Fibroblast of lung (primary cell): Measurements from ENCODE around the gene ATP8A1.

Source experiments
- EZH2 ChIP-seq: IDR thresholded peaks from 2 replicates; pipeline ENCODE4 v1.5.1; 2012; ENCODE audit warnings: low read length, control low read depth, mild to moderate bottlenecking; ENCODE audit errors: missing control alignments
- TF ChIP-seq, protein P1 (sequence below), 2 donors: IDR thresholded peaks in 1 of 2; conservative IDR thresholded peaks in 1 of 2; 1 replicate in 1 of 2; 2 replicates in 1 of 2; pipeline ENCODE4 v1.5.1; 2011 to 2012; ENCODE audit warnings: low read length in 2 of 2, control low read depth in 1 of 2, inconsistent platforms in 1 of 2, low read depth in 1 of 2, mild to moderate bottlenecking in 1 of 2

DNA sequence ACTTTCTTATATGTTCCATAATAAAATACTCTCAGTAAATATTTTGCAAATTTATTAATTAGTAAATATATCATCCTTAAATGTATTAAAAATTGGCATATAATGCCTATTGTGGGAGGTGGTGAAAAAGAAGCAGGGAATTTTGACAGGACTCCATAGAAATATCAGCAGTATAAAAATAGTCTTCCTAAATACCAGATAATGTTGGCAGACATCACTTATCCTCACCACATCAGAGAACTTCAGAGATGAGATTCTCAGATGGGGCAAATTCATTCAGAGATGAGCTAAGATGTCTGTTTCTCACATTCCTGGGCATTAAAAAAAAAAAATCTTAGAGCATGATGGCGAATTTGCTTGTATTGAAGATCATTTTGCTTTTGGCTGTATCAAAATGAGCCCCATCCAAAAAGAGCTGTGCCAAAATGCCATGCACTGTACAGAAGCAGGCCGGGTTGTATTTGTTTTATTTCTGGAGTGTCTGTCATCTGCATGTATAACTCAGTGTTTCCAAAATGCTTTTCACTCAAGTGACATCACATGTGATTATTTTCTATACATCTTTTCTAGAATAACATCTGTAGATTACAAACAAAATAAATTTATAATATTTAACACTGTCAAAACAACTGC lies 41.7 kb downstream of the ATP8A1 start:
- TF ChIP-seq, protein P1, sequence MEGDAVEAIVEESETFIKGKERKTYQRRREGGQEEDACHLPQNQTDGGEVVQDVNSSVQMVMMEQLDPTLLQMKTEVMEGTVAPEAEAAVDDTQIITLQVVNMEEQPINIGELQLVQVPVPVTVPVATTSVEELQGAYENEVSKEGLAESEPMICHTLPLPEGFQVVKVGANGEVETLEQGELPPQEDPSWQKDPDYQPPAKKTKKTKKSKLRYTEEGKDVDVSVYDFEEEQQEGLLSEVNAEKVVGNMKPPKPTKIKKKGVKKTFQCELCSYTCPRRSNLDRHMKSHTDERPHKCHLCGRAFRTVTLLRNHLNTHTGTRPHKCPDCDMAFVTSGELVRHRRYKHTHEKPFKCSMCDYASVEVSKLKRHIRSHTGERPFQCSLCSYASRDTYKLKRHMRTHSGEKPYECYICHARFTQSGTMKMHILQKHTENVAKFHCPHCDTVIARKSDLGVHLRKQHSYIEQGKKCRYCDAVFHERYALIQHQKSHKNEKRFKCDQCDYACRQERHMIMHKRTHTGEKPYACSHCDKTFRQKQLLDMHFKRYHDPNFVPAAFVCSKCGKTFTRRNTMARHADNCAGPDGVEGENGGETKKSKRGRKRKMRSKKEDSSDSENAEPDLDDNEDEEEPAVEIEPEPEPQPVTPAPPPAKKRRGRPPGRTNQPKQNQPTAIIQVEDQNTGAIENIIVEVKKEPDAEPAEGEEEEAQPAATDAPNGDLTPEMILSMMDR (conservative IDR thresholded peaks at IDR 0.05 in 1 of 2, IDR thresholded peaks at IDR 0.05 in 1 of 2; ENCODE audit: low read depth in 1 of 2, low read length in 2 of 2): no peak
- TF ChIP-seq EZH2: no peak
